Neural cell (in vitro differentiated cells): Measurements from ENCODE around the gene ABCG2. TPM values are rescaled to one million over a fixed set of nuclear protein-coding genes. Genes with fewer than 3 reads are reported as not detected.

ENCODE experiments used
- H2AFZ ChIP-seq: fragments of 200-600, 300-800 bp; sonication (generic), shearing (Covaris generic); 2 replicates; pipeline ENCODE4 v1.6.0; 2014; ENCODE audit warnings: low read depth, mild to moderate bottlenecking, antibody characterized with exemption, low read length, moderate library complexity
- H3F3A ChIP-seq: fragments of 200-600 bp; shearing (Covaris generic); 2 replicates; pipeline ENCODE4 v1.6.1; 2016; ENCODE audit warnings: mild to moderate bottlenecking, moderate library complexity, mixed read lengths, antibody characterized with exemption, low read length; ENCODE audit not compliant: insufficient read depth, poor library complexity, severe bottlenecking
- H3K27ac ChIP-seq: fragments of 200-600, 300-800 bp; sonication (generic), shearing (Covaris generic); 2 replicates; pipeline ENCODE4 v1.5.1; 2014; ENCODE audit warnings: mild to moderate bottlenecking, low read length, moderate library complexity
- H3K27me3 ChIP-seq: fragments of 300-800, 200-600 bp; sonication (generic), shearing (Covaris generic); 2 replicates; pipeline ENCODE4 v1.6.0; 2014; ENCODE audit warnings: mild to moderate bottlenecking, low read depth, low read length, moderate library complexity; ENCODE audit not compliant: insufficient read depth
- H3K36me3 ChIP-seq: fragments of 300-800, 200-600 bp; sonication (generic), shearing (Covaris generic); 2 replicates; pipeline ENCODE4 v1.5.1; 2014; ENCODE audit warnings: mild to moderate bottlenecking, antibody characterized with exemption, low read length, moderate library complexity; ENCODE audit not compliant: insufficient read depth
- H3K4me2 ChIP-seq: fragments of 300-800, 200-600 bp; sonication (generic), shearing (Covaris generic); 2 replicates; pipeline ENCODE4 v1.6.0; 2014; ENCODE audit warnings: mild to moderate bottlenecking, low read length
- H3K4me3 ChIP-seq: fragments of 300-800, 200-600 bp; sonication (generic), shearing (Covaris generic); 2 replicates; pipeline ENCODE4 v1.5.1; 2014; ENCODE audit warnings: mild to moderate bottlenecking, low read length, moderate library complexity
- H3K79me2 ChIP-seq: fragments of 200-600 bp; shearing (Covaris generic); replicated peaks from 2 replicates; pipeline ENCODE4 v1.6.0; 2014; ENCODE audit warnings: mild to moderate bottlenecking, low read length, moderate library complexity; ENCODE audit not compliant: insufficient read depth
- H3K9ac ChIP-seq: fragments of 300-800, 200-600 bp; sonication (generic), shearing (Covaris generic); 2 replicates; pipeline ENCODE4 v1.6.1; 2016; ENCODE audit warnings: mild to moderate bottlenecking, low read length, mixed read lengths
- H3K9me2 ChIP-seq: fragments of 200-600 bp; shearing (Covaris generic); 2 replicates; pipeline ENCODE4 v1.6.1; 2016; ENCODE audit warnings: mild to moderate bottlenecking, low read length, mixed read lengths; ENCODE audit not compliant: insufficient read depth
- H3K9me3 ChIP-seq: fragments of 200-600, 300-800 bp; sonication (generic), shearing (Covaris generic); 2 replicates; pipeline ENCODE4 v1.6.1; 2016; ENCODE audit warnings: mild to moderate bottlenecking, mixed run types, low read length, moderate library complexity, mixed read lengths
- H4K20me1 ChIP-seq: fragments of 200-600 bp; shearing (Covaris generic); 2 replicates; pipeline ENCODE4 v1.6.1; 2016; ENCODE audit warnings: mild to moderate bottlenecking, mixed run types; ENCODE audit not compliant: insufficient read depth
- CTCF ChIP-seq: fragments of 450-650 bp; IDR thresholded peaks from 2 replicates; pipeline ENCODE4 v1.5.1; 2014; ENCODE audit warnings: antibody characterized with exemption, mild to moderate bottlenecking, moderate library complexity; ENCODE audit not compliant: poor library complexity, severe bottlenecking
- EP300 ChIP-seq: fragments of 450-650 bp; conservative IDR thresholded peaks from 2 replicates; pipeline ENCODE4 v1.6.1; 2014; ENCODE audit warnings: antibody characterized with exemption, mild to moderate bottlenecking, moderate library complexity; ENCODE audit not compliant: poor library complexity, severe bottlenecking
- EZH2 ChIP-seq: fragments of 200-600, 300-800 bp; shearing (Covaris generic), sonication (generic); IDR thresholded peaks from 2 replicates; pipeline ENCODE4 v1.6.1; 2014; ENCODE audit warnings: antibody characterized with exemption, low read length, borderline replicate concordance, mild to moderate bottlenecking; ENCODE audit not compliant: insufficient read depth, poor library complexity, severe bottlenecking
- MXI1 ChIP-seq: fragments of 450-650 bp; conservative IDR thresholded peaks from 2 replicates; pipeline ENCODE4 v1.6.1; 2014; ENCODE audit warnings: antibody characterized with exemption, mild to moderate bottlenecking; ENCODE audit not compliant: poor library complexity, severe bottlenecking
- POLR2AphosphoS5 ChIP-seq: IDR thresholded peaks from 2 replicates; pipeline ENCODE4 v1.6.1; 2012
- RAD21 ChIP-seq: fragments of 450-650 bp; conservative IDR thresholded peaks from 2 replicates; pipeline ENCODE4 v1.6.1; 2014; ENCODE audit warnings: antibody characterized with exemption, mild to moderate bottlenecking, moderate library complexity
- SMC3 ChIP-seq: fragments of 450-650 bp; conservative IDR thresholded peaks from 2 replicates; pipeline ENCODE4 v1.6.1; 2014; ENCODE audit warnings: antibody characterized with exemption, mild to moderate bottlenecking, moderate library complexity; ENCODE audit not compliant: poor library complexity
- TAF1 ChIP-seq: IDR thresholded peaks from 2 replicates; pipeline ENCODE4 v1.6.1; 2012; ENCODE audit warnings: low read depth
- polyA plus RNA-seq: library from polyadenylated mRNA; depleted of rRNA; stranded (reverse); fragments of >200 nt; gene quantifications from 2 replicates; pipeline ENCODE4 v1.2.3, GENCODE V29; 2014
- TF ChIP-seq, protein P1 (sequence below): IDR thresholded peaks from 2 replicates; pipeline ENCODE4 v1.6.1; 2012; ENCODE audit warnings: borderline replicate concordance

ABCG2 gene
- polyA plus RNA-seq, 1 donor from 2014 or later: not detected

GRCh38 chr4:88178626-88179231, 20.3 kb upstream of the ABCG2 start:
- H3K9ac ChIP-seq: no peak overlapping the region
- no peak overlapping the region for H2AFZ ChIP-seq
- H3K4me3 ChIP-seq: no peak overlapping the region
- no peaks in the 10 kb centered on the region for H3K27me3 ChIP-seq
- H4K20me1 ChIP-seq: no peaks in the 10 kb centered on the region
- TF ChIP-seq POLR2AphosphoS5 (no peak), MXI1 (no peak), EP300 (no peak), TAF1 (no peak)
- TF ChIP-seq, protein P1, sequence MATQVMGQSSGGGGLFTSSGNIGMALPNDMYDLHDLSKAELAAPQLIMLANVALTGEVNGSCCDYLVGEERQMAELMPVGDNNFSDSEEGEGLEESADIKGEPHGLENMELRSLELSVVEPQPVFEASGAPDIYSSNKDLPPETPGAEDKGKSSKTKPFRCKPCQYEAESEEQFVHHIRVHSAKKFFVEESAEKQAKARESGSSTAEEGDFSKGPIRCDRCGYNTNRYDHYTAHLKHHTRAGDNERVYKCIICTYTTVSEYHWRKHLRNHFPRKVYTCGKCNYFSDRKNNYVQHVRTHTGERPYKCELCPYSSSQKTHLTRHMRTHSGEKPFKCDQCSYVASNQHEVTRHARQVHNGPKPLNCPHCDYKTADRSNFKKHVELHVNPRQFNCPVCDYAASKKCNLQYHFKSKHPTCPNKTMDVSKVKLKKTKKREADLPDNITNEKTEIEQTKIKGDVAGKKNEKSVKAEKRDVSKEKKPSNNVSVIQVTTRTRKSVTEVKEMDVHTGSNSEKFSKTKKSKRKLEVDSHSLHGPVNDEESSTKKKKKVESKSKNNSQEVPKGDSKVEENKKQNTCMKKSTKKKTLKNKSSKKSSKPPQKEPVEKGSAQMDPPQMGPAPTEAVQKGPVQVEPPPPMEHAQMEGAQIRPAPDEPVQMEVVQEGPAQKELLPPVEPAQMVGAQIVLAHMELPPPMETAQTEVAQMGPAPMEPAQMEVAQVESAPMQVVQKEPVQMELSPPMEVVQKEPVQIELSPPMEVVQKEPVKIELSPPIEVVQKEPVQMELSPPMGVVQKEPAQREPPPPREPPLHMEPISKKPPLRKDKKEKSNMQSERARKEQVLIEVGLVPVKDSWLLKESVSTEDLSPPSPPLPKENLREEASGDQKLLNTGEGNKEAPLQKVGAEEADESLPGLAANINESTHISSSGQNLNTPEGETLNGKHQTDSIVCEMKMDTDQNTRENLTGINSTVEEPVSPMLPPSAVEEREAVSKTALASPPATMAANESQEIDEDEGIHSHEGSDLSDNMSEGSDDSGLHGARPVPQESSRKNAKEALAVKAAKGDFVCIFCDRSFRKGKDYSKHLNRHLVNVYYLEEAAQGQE: no peak
- no peak overlapping the region for H3K4me2 ChIP-seq
- H3K9me2 ChIP-seq: no peaks in the 10 kb centered on the region
- H3K79me2 ChIP-seq: no peaks in the 10 kb centered on the region
- H3K27ac ChIP-seq: no peak overlapping the region
- no peaks in the 10 kb centered on the region for H3F3A ChIP-seq
- no peaks in the 10 kb centered on the region for H3K36me3 ChIP-seq
- H3K9me3 ChIP-seq: no peaks in the 10 kb centered on the region

DNA sequence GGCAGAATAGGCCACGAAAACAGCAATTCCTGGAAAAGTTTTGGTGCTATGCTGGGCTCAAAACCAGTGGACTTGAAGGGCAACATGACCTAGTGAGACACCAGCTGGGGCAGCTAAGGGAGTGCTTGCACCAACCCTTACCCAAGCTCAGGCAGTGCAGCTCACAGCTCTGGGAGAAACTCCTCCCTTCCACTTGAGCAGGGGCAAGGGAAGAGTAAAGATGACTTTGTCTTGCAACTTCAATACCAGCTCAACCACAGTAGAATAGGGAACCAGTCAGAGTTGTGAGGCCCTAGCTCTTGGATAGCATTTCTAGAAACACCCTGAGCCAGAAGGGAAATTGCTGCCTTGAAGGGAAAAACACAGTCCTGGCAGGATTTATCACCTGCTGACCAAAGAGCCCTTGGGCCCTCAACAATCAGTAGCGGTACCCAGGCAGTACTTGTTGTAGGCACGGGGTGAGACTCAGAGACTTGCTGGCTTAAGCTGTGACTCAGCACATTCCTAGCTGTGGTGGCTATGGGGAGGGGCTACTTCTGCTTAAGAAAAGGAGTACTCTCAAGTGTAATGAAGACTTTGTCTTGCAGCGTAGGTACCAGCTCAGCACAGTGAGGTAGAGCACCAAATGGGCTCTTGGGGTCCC, 19.7 kb upstream of the ABCG2 start:
- Histone ChIP-seq H3F3A (no peaks in the 10 kb centered on the region), H3K4me2 (no peak overlapping the region), H3K27ac (no peak overlapping the region), H3K9me3 (no peaks in the 10 kb centered on the region), H3K4me3 (no peak overlapping the region), H3K9me2 (no peaks in the 10 kb centered on the region), H3K9ac (no peak overlapping the region), H3K27me3 (no peaks in the 10 kb centered on the region), H3K79me2 (no peaks in the 10 kb centered on the region), H4K20me1 (no peaks in the 10 kb centered on the region), H3K36me3 (no peaks in the 10 kb centered on the region), H2AFZ (no peak overlapping the region)
- no peak for TF ChIP-seq SMC3
- no peak for TF ChIP-seq RAD21

GRCh38 chr4:88172987-88173386, 14.5 kb upstream of the ABCG2 start:
- Histone ChIP-seq H3K79me2 (no peaks in the 10 kb centered on the region), H2AFZ (no peak overlapping the region), H3K9me3 (no peaks in the 10 kb centered on the region), H3K27me3 (no peaks in the 10 kb centered on the region), H3F3A (no peaks in the 10 kb centered on the region), H4K20me1 (no peaks in the 10 kb centered on the region), H3K9ac (no peak overlapping the region), H3K4me2 (no peak overlapping the region), H3K36me3 (no peaks in the 10 kb centered on the region), H3K9me2 (no peaks in the 10 kb centered on the region), H3K4me3 (no peak overlapping the region), H3K27ac (no peak overlapping the region)
- TF ChIP-seq POLR2AphosphoS5 (no peak), MXI1 (no peak), RAD21 (no peak), EP300 (no peak), TAF1 (no peak), CTCF (no peak), EZH2 (no peak), SMC3 (no peak)
- TF ChIP-seq, protein P1: no peak
